NCI-H345 treated with DMSO at 0.1 percent for 48 hours (cell line): Measurements from ENCODE around the gene SFRP5.

Experiments
- DNase-seq: peaks from one replicate; lab custom pipeline; 2025; ENCODE audit not compliant: unreplicated experiment; lab: John Stamatoyannopoulos, UW

SFRP5 gene

GRCh38 chr10:97766106-97766810 lies 5.5 kb downstream of the SFRP5 start:
- no peak for DNase-seq

- no peak for DNase-seq
Observed at GRCh38 chr10:97765201-97765600, 6.6 kb downstream of the SFRP5 start.

GRCh38 chr10:97764519-97764931 lies 7.3 kb downstream of the SFRP5 start:
- no peak for DNase-seq

- no peak for DNase-seq
Observed at GRCh38 chr10:97763947-97764346, 7.9 kb downstream of the SFRP5 start.

- DNase-seq, result no peak
Observed at GRCh38 chr10:97763411-97763810, 8.4 kb downstream of the SFRP5 start.

- DNase-seq, result no peak
Observed at GRCh38 chr10:97762816-97763215, 9.0 kb downstream of the SFRP5 start.

GRCh38 chr10:97762056-97762455 lies 9.7 kb downstream of the SFRP5 start:
- no peak for DNase-seq

- no peak for DNase-seq
Observed at GRCh38 chr10:97761331-97761865, 10.4 kb downstream of the SFRP5 start.

- no peak for DNase-seq
Observed at GRCh38 chr10:97760461-97761257, 11.1 kb downstream of the SFRP5 start.

- DNase-seq, result no peak
Observed at GRCh38 chr10:97759946-97760345, 11.9 kb downstream of the SFRP5 start.

- DNase-seq, result peak; percentile 24
Observed at GRCh38 chr10:97759158-97759887, 12.5 kb downstream of the SFRP5 start.

GRCh38 chr10:97757471-97757870 lies 14.3 kb downstream of the SFRP5 start:
- no peak for DNase-seq

- DNase-seq, result no peak
Observed at GRCh38 chr10:97755718-97756117, 16.1 kb downstream of the SFRP5 start.

GRCh38 chr10:97754726-97755125 lies 17.1 kb downstream of the SFRP5 start:
- DNase-seq, result no peak

GRCh38 chr10:97752956-97753355 lies 18.8 kb downstream of the SFRP5 start:
- no peak for DNase-seq

GRCh38 chr10:97748116-97748515 lies 23.7 kb downstream of the SFRP5 start:
- DNase-seq, result no peak

- DNase-seq, result no peak
Observed at GRCh38 chr10:97747573-97747972, 24.2 kb downstream of the SFRP5 start.

- DNase-seq, result no peak
Observed at GRCh38 chr10:97744405-97745035, 27.3 kb downstream of the SFRP5 start.

GRCh38 chr10:97743169-97743943 lies 28.4 kb downstream of the SFRP5 start:
- DNase-seq, result no peak

GRCh38 chr10:97740613-97741012 lies 31.2 kb downstream of the SFRP5 start:
- no peak for DNase-seq
